ENCODE data around the gene TCTN3. TPM values are rescaled to one million over a fixed set of nuclear protein-coding genes. Genes with fewer than 3 reads are reported as not detected.
"Not testable (repeated sequence)": the region's sequence is repeated elsewhere in the genome, so short reads cannot be mapped to it uniquely, and the experiment has no call there.

Gene TCTN3
- polyA plus RNA-seq, 2 donors: 6.4 to 10.5 TPM

DNA sequence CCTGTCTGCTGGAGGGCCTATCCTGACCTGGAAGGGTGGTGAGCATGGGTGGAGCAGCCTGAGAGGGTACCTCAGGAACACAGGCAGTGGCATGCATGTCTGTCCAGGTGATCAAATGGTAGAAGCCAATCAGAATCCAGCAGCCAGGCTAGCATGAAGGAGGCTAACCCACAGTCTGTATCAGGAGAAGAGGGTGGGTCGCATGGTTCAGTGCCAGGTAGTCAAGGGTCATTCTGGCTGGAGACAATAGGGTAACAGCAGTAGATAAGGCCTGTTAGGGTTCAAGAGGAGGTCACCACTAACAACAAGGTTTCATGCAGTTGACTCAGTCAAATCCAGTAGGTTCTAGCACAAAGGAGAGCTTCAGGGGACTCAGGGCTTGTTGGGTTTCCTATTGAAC, 47.6 kb downstream of the TCTN3 start:
- Histone ChIP-seq H3K36me3 (ENCODE audit: control insufficient read depth in 2 of 2, insufficient read depth in 2 of 2, low read length in 1 of 2) (peaks cover 8 to 12% of the 10 kb centered on the region in 2 donors), H3K27me3 (ENCODE audit: control insufficient read depth in 1 of 2, insufficient read depth in 2 of 2, low read length in 2 of 2) (no peaks in the 10 kb centered on the region), H3K9me3 (ENCODE audit: control insufficient read depth in 2 of 2, insufficient read depth in 1 of 2, low read depth in 1 of 2, low read length in 1 of 2) (no peaks in the 10 kb centered on the region), H3K4me1 (ENCODE audit: control insufficient read depth in 2 of 2, insufficient read depth in 2 of 2, low read length in 1 of 2) (peaks cover 0 to 4% of the 10 kb centered on the region in 2 donors), H3K27ac (ENCODE audit: low read depth in 2 of 2, low read length in 1 of 2) (no peak overlapping the region), H3K4me3 (ENCODE audit: low read depth in 1 of 2, low read length in 2 of 2) (no peak overlapping the region)
- WGBS, 2 donors: 76 to 80% methylated on average over 1 of the region's 1 CpG

DNA sequence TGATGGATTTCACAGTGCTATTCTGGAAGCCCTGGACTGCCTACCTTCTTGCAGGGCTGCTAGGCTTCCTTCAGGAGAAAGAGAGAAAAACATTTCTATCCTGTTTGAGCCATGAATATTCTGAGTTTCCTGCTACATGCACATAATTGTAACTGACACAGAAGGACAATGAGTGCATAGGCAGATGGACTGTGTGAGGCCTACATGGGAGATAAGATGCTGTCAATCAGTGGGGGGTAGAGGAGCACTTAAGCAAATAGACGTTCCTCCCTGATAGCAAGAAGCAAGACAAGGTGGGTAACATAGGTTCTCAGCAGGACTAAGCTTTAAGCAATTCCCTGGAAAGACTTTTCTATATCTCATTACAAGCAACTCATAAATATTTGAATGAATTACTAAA, 48.8 kb downstream of the TCTN3 start:
- Histone ChIP-seq H3K36me3 (ENCODE audit: control insufficient read depth in 2 of 2, insufficient read depth in 2 of 2, low read length in 1 of 2) (peaks cover 4 to 12% of the 10 kb centered on the region in 2 donors), H3K27ac (ENCODE audit: low read depth in 2 of 2, low read length in 1 of 2) (no peak overlapping the region)
- 59 to 65% methylated on average over 1 of the region's 1 CpG for WGBS, 2 donors

DNA sequence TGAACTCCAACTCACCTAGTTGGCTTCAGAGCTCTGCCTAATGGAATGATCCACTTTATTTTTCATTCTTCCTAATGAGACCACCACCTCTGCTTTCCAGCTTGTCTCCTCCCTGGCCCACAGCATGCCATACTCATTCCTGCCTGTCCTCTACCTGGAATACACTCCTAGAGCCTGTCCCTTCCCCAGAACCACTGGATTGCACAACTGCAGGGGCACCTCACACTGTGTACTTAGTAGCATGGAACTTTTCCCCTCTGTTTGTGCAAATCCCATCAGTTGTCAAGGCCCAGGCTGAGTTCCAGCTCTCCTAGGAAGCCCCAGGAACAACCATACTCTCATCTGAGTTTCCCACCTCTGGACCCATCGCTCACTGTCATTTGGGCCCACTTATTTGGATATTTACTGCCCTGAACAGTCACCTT, 52.8 kb downstream of the TCTN3 start:
- Histone ChIP-seq H3K4me1 (ENCODE audit: control insufficient read depth in 2 of 2, insufficient read depth in 2 of 2, low read length in 1 of 2) (no peaks in the 10 kb centered on the region), H3K4me3 (ENCODE audit: low read depth in 1 of 2, low read length in 2 of 2) (no peak overlapping the region), H3K27me3 (ENCODE audit: control insufficient read depth in 1 of 2, insufficient read depth in 2 of 2, low read length in 2 of 2) (no peaks in the 10 kb centered on the region), H3K27ac (ENCODE audit: low read depth in 2 of 2, low read length in 1 of 2) (no peak overlapping the region), H3K9me3 (ENCODE audit: control insufficient read depth in 2 of 2, insufficient read depth in 1 of 2, low read depth in 1 of 2, low read length in 1 of 2) (no peaks in the 10 kb centered on the region), H3K36me3 (ENCODE audit: control insufficient read depth in 2 of 2, insufficient read depth in 2 of 2, low read length in 1 of 2) (peaks cover 6 to 16% of the 10 kb centered on the region in 2 donors)
- 99 to 100% methylated on average over 1 of the region's 1 CpG for WGBS, 2 donors

More for the DNA sequence above, 48.8 kb downstream of the TCTN3 start:
- no peak overlapping the region for H3K4me3 ChIP-seq (ENCODE audit: low read depth in 1 of 2, low read length in 2 of 2)
- no peaks in the 10 kb centered on the region for H3K9me3 ChIP-seq (ENCODE audit: control insufficient read depth in 2 of 2, insufficient read depth in 1 of 2, low read depth in 1 of 2, low read length in 1 of 2)
- H3K27me3 ChIP-seq (ENCODE audit: control insufficient read depth in 1 of 2, insufficient read depth in 2 of 2, low read length in 2 of 2): no peaks in the 10 kb centered on the region
- H3K4me1 ChIP-seq (ENCODE audit: control insufficient read depth in 2 of 2, insufficient read depth in 2 of 2, low read length in 1 of 2): peaks cover 0 to 4% of the 10 kb centered on the region in 2 donors

DNA sequence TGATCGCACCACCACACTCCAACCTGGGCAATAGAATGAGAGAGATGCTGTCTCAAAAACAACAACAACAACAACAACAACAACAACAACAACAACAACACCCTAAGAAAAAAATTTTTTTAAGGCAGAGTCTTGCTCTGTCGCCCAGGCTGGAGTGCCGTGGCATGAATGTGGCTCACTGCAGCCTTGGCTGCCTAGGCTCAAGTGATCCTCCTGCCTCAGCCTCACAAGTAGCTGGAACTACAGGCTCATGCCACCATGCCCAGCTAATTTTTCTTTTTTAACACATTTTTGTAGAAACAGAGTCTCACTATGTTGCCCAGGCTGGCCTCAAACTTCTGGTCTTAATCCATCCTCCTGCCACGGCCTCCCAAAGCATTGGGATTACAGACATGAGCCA, 55.8 kb downstream of the TCTN3 start:
- H3K27ac ChIP-seq (ENCODE audit: low read depth in 2 of 2, low read length in 1 of 2): no peak overlapping the region
- no peaks in the 10 kb centered on the region for H3K27me3 ChIP-seq (ENCODE audit: control insufficient read depth in 1 of 2, insufficient read depth in 2 of 2, low read length in 2 of 2)
- no peak overlapping the region for H3K4me3 ChIP-seq (ENCODE audit: low read depth in 1 of 2, low read length in 2 of 2)
- H3K9me3 ChIP-seq (ENCODE audit: control insufficient read depth in 2 of 2, insufficient read depth in 1 of 2, low read depth in 1 of 2, low read length in 1 of 2): no peaks in the 10 kb centered on the region
- 98 to 100% methylated on average over 4 of the region's 4 CpGs for WGBS, 2 donors
- H3K36me3 ChIP-seq (ENCODE audit: control insufficient read depth in 2 of 2, insufficient read depth in 2 of 2, low read length in 1 of 2): peaks cover 16 to 18% of the 10 kb centered on the region in 2 donors
- no peaks in the 10 kb centered on the region for H3K4me1 ChIP-seq (ENCODE audit: control insufficient read depth in 2 of 2, insufficient read depth in 2 of 2, low read length in 1 of 2)

DNA sequence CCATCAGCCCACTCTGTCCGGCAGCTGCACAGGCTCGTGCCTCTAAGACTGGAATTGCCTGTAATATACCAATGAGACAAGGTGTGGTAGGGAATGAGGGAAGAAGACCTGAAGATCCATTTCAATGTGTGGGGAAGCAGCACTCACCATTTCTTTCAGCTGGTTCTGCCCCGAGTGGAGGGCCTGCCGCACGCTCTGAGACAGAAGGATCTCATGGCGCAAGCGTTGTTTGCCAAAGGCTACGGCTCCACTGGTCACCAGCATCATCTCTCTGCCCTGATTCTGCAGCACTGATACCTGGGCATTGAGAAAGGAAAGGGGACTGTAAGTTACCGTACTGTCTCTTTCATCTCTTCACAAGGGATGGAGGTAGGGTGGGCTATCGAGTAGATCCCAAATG, 56.6 kb downstream of the TCTN3 start:
- Histone ChIP-seq H3K9me3 (ENCODE audit: control insufficient read depth in 2 of 2, insufficient read depth in 1 of 2, low read depth in 1 of 2, low read length in 1 of 2) (no peaks in the 10 kb centered on the region), H3K4me3 (ENCODE audit: low read depth in 1 of 2, low read length in 2 of 2) (no peak overlapping the region), H3K36me3 (ENCODE audit: control insufficient read depth in 2 of 2, insufficient read depth in 2 of 2, low read length in 1 of 2) (peaks cover 13 to 16% of the 10 kb centered on the region in 2 donors), H3K27me3 (ENCODE audit: control insufficient read depth in 1 of 2, insufficient read depth in 2 of 2, low read length in 2 of 2) (no peaks in the 10 kb centered on the region), H3K27ac (ENCODE audit: low read depth in 2 of 2, low read length in 1 of 2) (no peak overlapping the region), H3K4me1 (ENCODE audit: control insufficient read depth in 2 of 2, insufficient read depth in 2 of 2, low read length in 1 of 2) (no peaks in the 10 kb centered on the region)
- WGBS, 2 donors: 95 to 97% methylated on average over 10 of the region's 10 CpGs

DNA sequence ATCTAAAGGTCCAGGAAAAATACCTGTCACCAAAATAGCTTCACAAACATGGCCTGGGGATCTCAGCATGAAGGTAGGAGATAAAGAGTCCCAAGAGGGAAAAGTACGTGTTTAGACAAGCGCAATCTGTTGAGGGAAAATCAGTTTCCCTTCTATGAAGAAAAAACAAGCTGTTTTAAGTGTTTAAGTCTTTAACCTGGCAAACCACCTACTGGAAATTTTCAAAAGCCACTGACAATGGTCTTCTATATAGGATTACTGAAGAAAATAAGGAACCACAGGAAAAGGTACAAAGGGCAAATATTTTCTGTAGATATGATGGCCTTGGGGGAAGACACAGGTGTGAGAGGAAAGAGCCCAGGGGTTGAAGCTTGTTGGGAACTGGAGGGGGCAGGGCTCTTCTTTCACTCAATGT, 58.4 kb downstream of the TCTN3 start:
- H3K4me3 ChIP-seq (ENCODE audit: low read depth in 1 of 2, low read length in 2 of 2): no peak overlapping the region
- peaks cover 12 to 16% of the 10 kb centered on the region in 2 donors for H3K36me3 ChIP-seq (ENCODE audit: control insufficient read depth in 2 of 2, insufficient read depth in 2 of 2, low read length in 1 of 2)
- no peaks in the 10 kb centered on the region for H3K9me3 ChIP-seq (ENCODE audit: control insufficient read depth in 2 of 2, insufficient read depth in 1 of 2, low read depth in 1 of 2, low read length in 1 of 2)
- H3K27me3 ChIP-seq (ENCODE audit: control insufficient read depth in 1 of 2, insufficient read depth in 2 of 2, low read length in 2 of 2): no peaks in the 10 kb centered on the region
- H3K27ac ChIP-seq (ENCODE audit: low read depth in 2 of 2, low read length in 1 of 2): no peak overlapping the region
- no peaks in the 10 kb centered on the region for H3K4me1 ChIP-seq (ENCODE audit: control insufficient read depth in 2 of 2, insufficient read depth in 2 of 2, low read length in 1 of 2)
- 80 to 90% methylated on average over 2 of the region's 2 CpGs for WGBS, 2 donors

DNA sequence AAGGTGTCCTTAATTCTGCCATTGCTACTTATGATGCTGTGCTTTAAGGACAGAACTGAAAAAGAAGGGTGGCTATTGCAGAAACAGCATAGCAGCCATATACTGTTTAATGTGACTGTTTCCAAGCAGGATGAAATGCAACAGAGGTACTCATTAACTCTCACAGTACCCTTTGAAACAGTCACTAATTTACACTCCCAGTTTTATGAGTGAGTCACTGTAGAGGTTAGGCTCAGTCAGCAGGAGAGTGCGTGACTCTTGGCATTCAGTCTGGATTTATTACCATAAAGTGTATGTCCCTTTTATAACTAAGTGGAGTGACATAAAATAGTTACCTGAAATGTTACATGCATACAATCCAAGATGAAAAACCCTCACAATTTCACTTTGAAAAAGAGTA, 64.9 kb downstream of the TCTN3 start:
- H3K4me1 ChIP-seq (ENCODE audit: control insufficient read depth in 2 of 2, insufficient read depth in 2 of 2, low read length in 1 of 2): no peaks in the 10 kb centered on the region
- no peaks in the 10 kb centered on the region for H3K27me3 ChIP-seq (ENCODE audit: control insufficient read depth in 1 of 2, insufficient read depth in 2 of 2, low read length in 2 of 2)
- no peak overlapping the region for H3K27ac ChIP-seq (ENCODE audit: low read depth in 2 of 2, low read length in 1 of 2)
- 61 to 70% methylated on average over 1 of the region's 1 CpG for WGBS, 2 donors
- no peaks in the 10 kb centered on the region for H3K9me3 ChIP-seq (ENCODE audit: control insufficient read depth in 2 of 2, insufficient read depth in 1 of 2, low read depth in 1 of 2, low read length in 1 of 2)
- peaks cover 17% of the 10 kb centered on the region in 2 donors for H3K36me3 ChIP-seq (ENCODE audit: control insufficient read depth in 2 of 2, insufficient read depth in 2 of 2, low read length in 1 of 2)
- H3K4me3 ChIP-seq (ENCODE audit: low read depth in 1 of 2, low read length in 2 of 2): no peak overlapping the region

DNA sequence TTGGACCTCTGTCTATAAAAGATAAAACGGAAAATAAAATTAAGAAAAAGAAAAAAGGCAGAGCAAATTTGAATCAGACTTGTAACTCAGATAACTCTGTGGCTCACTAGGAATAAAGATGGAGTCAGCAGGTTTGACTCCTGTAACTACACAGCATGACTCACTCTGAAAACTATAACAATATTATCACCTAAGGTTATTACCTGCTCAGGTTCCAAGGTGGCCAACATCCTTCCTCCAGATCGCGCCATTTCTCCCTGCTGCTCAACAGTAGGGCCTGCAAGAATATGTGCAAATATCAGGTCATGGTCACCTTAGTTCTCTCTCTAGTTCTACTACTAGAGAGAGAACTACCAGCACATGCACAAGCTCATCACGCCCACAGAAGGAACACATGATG, 67.2 kb downstream of the TCTN3 start:
- Histone ChIP-seq H3K9me3 (ENCODE audit: control insufficient read depth in 2 of 2, insufficient read depth in 1 of 2, low read depth in 1 of 2, low read length in 1 of 2) (no peaks in the 10 kb centered on the region), H3K4me3 (ENCODE audit: low read depth in 1 of 2, low read length in 2 of 2) (no peak overlapping the region), H3K27me3 (ENCODE audit: control insufficient read depth in 1 of 2, insufficient read depth in 2 of 2, low read length in 2 of 2) (no peaks in the 10 kb centered on the region), H3K4me1 (ENCODE audit: control insufficient read depth in 2 of 2, insufficient read depth in 2 of 2, low read length in 1 of 2) (no peaks in the 10 kb centered on the region), H3K36me3 (ENCODE audit: control insufficient read depth in 2 of 2, insufficient read depth in 2 of 2, low read length in 1 of 2) (peaks cover 12 to 13% of the 10 kb centered on the region in 2 donors), H3K27ac (ENCODE audit: low read depth in 2 of 2, low read length in 1 of 2) (no peak overlapping the region)
- 88 to 96% methylated on average over 4 of the region's 4 CpGs for WGBS, 2 donors

DNA sequence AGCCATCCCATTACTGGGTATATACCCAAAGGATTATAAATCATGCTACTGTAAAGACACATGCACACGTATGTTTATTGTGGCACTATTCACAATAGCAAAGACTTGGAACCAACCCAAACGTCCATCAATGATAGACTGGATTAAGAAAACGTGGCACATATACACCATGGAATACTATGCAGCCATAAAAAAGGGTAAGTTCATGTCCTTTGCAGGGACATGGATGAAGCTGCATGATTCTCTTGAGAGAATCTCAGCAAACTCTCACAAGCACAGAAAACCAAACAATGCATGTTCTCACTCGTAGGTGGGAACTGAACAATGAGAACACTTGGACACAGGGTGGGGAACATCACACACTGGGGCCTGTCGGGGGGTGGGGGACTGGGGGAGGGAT, 73.3 kb downstream of the TCTN3 start:
- not testable (repeated sequence) for H3K4me3 ChIP-seq (ENCODE audit: low read depth in 1 of 2, low read length in 2 of 2); H3K4me1 ChIP-seq (ENCODE audit: control insufficient read depth in 2 of 2, insufficient read depth in 2 of 2, low read length in 1 of 2); H3K9me3 ChIP-seq (ENCODE audit: control insufficient read depth in 2 of 2, insufficient read depth in 1 of 2, low read depth in 1 of 2, low read length in 1 of 2); H3K27me3 ChIP-seq (ENCODE audit: control insufficient read depth in 1 of 2, insufficient read depth in 2 of 2, low read length in 2 of 2); H3K27ac ChIP-seq (ENCODE audit: low read depth in 2 of 2, low read length in 1 of 2)
- WGBS, 2 donors: 87 to 95% methylated on average over 4 to 5 of the region's 5 CpGs
- peaks cover 12 to 13% of the 10 kb centered on the region in 2 donors for H3K36me3 ChIP-seq (ENCODE audit: control insufficient read depth in 2 of 2, insufficient read depth in 2 of 2, low read length in 1 of 2)

DNA sequence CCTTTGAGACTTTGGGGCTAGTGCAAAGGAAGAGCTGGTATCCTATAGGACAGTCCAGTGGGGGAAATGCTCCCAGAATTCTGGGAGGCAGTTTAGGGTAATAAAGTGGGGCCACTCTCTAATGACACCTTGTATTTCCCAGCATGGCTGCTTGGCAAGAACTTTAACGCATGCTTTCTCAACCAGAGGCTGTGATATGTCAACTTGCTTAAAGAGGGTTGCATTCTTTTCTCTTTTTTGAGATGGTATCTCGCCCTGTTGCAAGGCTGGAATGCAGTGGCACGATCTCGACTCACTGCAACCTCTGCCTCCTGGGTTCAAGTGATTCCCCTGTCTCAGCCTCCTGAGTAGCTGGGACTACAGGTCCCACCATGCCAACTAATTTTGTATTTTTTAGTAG, 75.6 kb downstream of the TCTN3 start:
- WGBS, 2 donors: 89 to 91% methylated on average over 4 of the region's 4 CpGs
- Histone ChIP-seq H3K27ac (ENCODE audit: low read depth in 2 of 2, low read length in 1 of 2) (no peak overlapping the region), H3K36me3 (ENCODE audit: control insufficient read depth in 2 of 2, insufficient read depth in 2 of 2, low read length in 1 of 2) (peaks cover 11 to 19% of the 10 kb centered on the region in 2 donors), H3K27me3 (ENCODE audit: control insufficient read depth in 1 of 2, insufficient read depth in 2 of 2, low read length in 2 of 2) (no peaks in the 10 kb centered on the region), H3K4me1 (ENCODE audit: control insufficient read depth in 2 of 2, insufficient read depth in 2 of 2, low read length in 1 of 2) (no peaks in the 10 kb centered on the region), H3K9me3 (ENCODE audit: control insufficient read depth in 2 of 2, insufficient read depth in 1 of 2, low read depth in 1 of 2, low read length in 1 of 2) (no peaks in the 10 kb centered on the region), H3K4me3 (ENCODE audit: low read depth in 1 of 2, low read length in 2 of 2) (no peak overlapping the region)
